PFSK-1 (cell line): ENCODE data around the gene KAT2B.

Source experiments
- POLR2AphosphoS5 ChIP-seq: IDR thresholded peaks from 2 replicates; pipeline ENCODE4 v1.6.1; 2012; ENCODE audit warnings: low read depth, mild to moderate bottlenecking, control low read depth, low read length, moderate library complexity
- REST ChIP-seq, 2 experiments: IDR thresholded peaks; 2 replicates each; pipeline versions ENCODE4 v1.6.1 to v1.8.0; 2011 to 2012; ENCODE audit warnings: low read depth in 2 of 2, low read length in 2 of 2, control low read depth in 1 of 2, inconsistent platforms in 1 of 2, mild to moderate bottlenecking in 1 of 2, moderate library complexity in 1 of 2; ENCODE audit not compliant: insufficient read depth in 1 of 2
- TAF1 ChIP-seq: IDR thresholded peaks from 2 replicates; pipeline ENCODE4 v1.6.1; 2012; ENCODE audit warnings: low read length, control low read depth, borderline replicate concordance; ENCODE audit not compliant: insufficient read depth

GRCh38 chr3:20123131-20123652, 82.9 kb downstream of the KAT2B start:
- no peak for TF ChIP-seq POLR2AphosphoS5
- TF ChIP-seq REST (IDR thresholded peaks at IDR 0.05; ENCODE audit: insufficient read depth in 1 of 2, low read depth in 2 of 2, low read length in 2 of 2), result no peak
- no peak for TF ChIP-seq TAF1
